Glutamatergic neuron (in vitro differentiated cells): ENCODE measurements around the gene MOV10. TPM values are rescaled to one million over a fixed set of nuclear protein-coding genes. Genes with fewer than 3 reads are reported as not detected.

Experiments used
- DNase-seq: peaks from one replicate; pipeline ENCODE4 v3.0.0; 2022
- H3K27ac Mint-ChIP-seq: one replicate; pipeline ENCODE4 v1.8.0; 2020; ENCODE audit warnings: mild to moderate bottlenecking, mixed read lengths, inconsistent platforms; ENCODE audit not compliant: unreplicated experiment
- H3K27me3 Mint-ChIP-seq: one replicate; pipeline ENCODE4 v1.8.0; 2020; ENCODE audit warnings: mild to moderate bottlenecking, moderate library complexity, mixed read lengths, inconsistent platforms; ENCODE audit not compliant: unreplicated experiment
- H3K36me3 Mint-ChIP-seq: one replicate; pipeline ENCODE4 v1.8.0; 2020; ENCODE audit warnings: mild to moderate bottlenecking, mixed read lengths, inconsistent platforms; ENCODE audit not compliant: unreplicated experiment
- H3K4me1 Mint-ChIP-seq: one replicate; pipeline ENCODE4 v1.8.0; 2020; ENCODE audit warnings: mild to moderate bottlenecking, low read depth, mixed read lengths, inconsistent platforms; ENCODE audit not compliant: unreplicated experiment
- H3K4me3 Mint-ChIP-seq: one replicate; pipeline ENCODE4 v1.8.0; 2020; ENCODE audit warnings: mild to moderate bottlenecking, mixed read lengths, inconsistent platforms; ENCODE audit not compliant: unreplicated experiment
- H3K9me3 Mint-ChIP-seq: one replicate; pipeline ENCODE4 v1.8.0; 2020; ENCODE audit warnings: mild to moderate bottlenecking, moderate library complexity, mixed read lengths, inconsistent platforms; ENCODE audit not compliant: unreplicated experiment
- CTCF ChIP-seq: fragments of 200-600 bp; sonication (generic); IDR thresholded peaks from one replicate; pipeline ENCODE4 v1.5.0; 2021; ENCODE audit not compliant: partially characterized antibody, unreplicated experiment
- total RNA-seq: library from RNA; stranded (reverse); fragmentation: NEBNext Ultra II Directional; extraction: Animal tissue kit (Norgen Biotek cat#: 25700); gene quantifications from one replicate; pipeline ENCODE4 v1.2.1, GENCODE V29; 2021; ENCODE audit not compliant: unreplicated experiment

The MOV10 gene
- total RNA-seq, 1 donor from 2014 or later: 5.2 TPM

- no peak for TF ChIP-seq CTCF
- H3K36me3 Mint-ChIP-seq: peaks cover 4% of the 10 kb centered on the region
- peaks cover 2% of the 10 kb centered on the region for H3K4me1 Mint-ChIP-seq
Measured at GRCh38 chr1:112646225-112646624, 28.2 kb upstream of the MOV10 start.

GRCh38 chr1:112651205-112651604 is 23.3 kb upstream of the MOV10 start:
- H3K36me3 Mint-ChIP-seq: peaks cover 5% of the 10 kb centered on the region
- H3K27ac Mint-ChIP-seq: no peak overlapping the region

More at GRCh38 chr1:112646225-112646624, 28.2 kb upstream of the MOV10 start:
- no peaks in the 10 kb centered on the region for H3K27me3 Mint-ChIP-seq
- no peaks in the 10 kb centered on the region for H3K9me3 Mint-ChIP-seq
- H3K27ac Mint-ChIP-seq: no peak overlapping the region
- no peak for DNase-seq
- no peak overlapping the region for H3K4me3 Mint-ChIP-seq

DNA sequence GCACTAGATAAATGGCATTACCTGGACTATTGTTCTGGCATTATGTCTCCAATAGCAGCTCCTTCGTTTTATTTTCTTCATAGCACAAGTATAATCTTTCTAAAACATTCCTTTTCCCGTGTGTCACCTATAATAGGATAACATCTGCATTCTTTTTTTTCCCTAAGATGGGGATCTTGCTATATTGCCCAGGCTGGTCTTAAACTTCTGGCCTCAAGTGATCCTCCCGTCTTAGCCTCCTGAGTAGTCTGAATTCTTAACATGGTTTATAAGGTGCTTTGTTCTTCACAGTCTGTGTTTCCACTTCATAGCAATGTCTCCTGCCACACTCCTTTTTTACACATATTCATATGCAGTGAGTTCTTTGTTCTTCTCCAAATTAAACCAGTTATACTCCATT is 8.6 kb upstream of the MOV10 start:
- no peak overlapping the region for H3K27ac Mint-ChIP-seq
- no peaks in the 10 kb centered on the region for H3K4me1 Mint-ChIP-seq
- H3K27me3 Mint-ChIP-seq: no peaks in the 10 kb centered on the region

More at GRCh38 chr1:112651205-112651604, 23.3 kb upstream of the MOV10 start:
- peaks cover 6% of the 10 kb centered on the region for H3K4me1 Mint-ChIP-seq
- peaks cover 2% of the 10 kb centered on the region for H3K27me3 Mint-ChIP-seq
- no peak overlapping the region for H3K4me3 Mint-ChIP-seq
- H3K9me3 Mint-ChIP-seq: no peaks in the 10 kb centered on the region
- no peak for DNase-seq
- no peak for TF ChIP-seq CTCF

GRCh38 chr1:112666946-112667345 is 7.5 kb upstream of the MOV10 start:
- Mint-ChIP-seq H3K27me3 (no peaks in the 10 kb centered on the region), H3K4me1 (no peaks in the 10 kb centered on the region), H3K9me3 (no peaks in the 10 kb centered on the region), H3K27ac (no peak overlapping the region), H3K36me3 (no peaks in the 10 kb centered on the region), H3K4me3 (no peak overlapping the region)
- DNase-seq: no peak
- TF ChIP-seq CTCF: no peak

More for the DNA sequence above, 8.6 kb upstream of the MOV10 start:
- Mint-ChIP-seq H3K9me3 (no peaks in the 10 kb centered on the region), H3K36me3 (peaks cover 7% of the 10 kb centered on the region), H3K4me3 (no peak overlapping the region)
- TF ChIP-seq CTCF: no peak
- no peak for DNase-seq

- TF ChIP-seq CTCF: no peak
- no peak for DNase-seq
- Mint-ChIP-seq H3K4me1 (no peaks in the 10 kb centered on the region), H3K27me3 (peaks cover 3% of the 10 kb centered on the region), H3K36me3 (no peaks in the 10 kb centered on the region), H3K9me3 (peaks cover 1% of the 10 kb centered on the region), H3K4me3 (no peak overlapping the region), H3K27ac (no peak overlapping the region)
Measured at GRCh38 chr1:112672009-112672408, 2.5 kb upstream of the MOV10 start.
